Measurements from ENCODE around the gene RPS6KC1. TPM values are rescaled to one million over a fixed set of nuclear protein-coding genes. Genes with fewer than 3 reads are reported as not detected.
"Not testable (repeated sequence)": the region's sequence is repeated elsewhere in the genome, so short reads cannot be mapped to it uniquely, and the experiment has no call there.

RPS6KC1 gene, protein sequence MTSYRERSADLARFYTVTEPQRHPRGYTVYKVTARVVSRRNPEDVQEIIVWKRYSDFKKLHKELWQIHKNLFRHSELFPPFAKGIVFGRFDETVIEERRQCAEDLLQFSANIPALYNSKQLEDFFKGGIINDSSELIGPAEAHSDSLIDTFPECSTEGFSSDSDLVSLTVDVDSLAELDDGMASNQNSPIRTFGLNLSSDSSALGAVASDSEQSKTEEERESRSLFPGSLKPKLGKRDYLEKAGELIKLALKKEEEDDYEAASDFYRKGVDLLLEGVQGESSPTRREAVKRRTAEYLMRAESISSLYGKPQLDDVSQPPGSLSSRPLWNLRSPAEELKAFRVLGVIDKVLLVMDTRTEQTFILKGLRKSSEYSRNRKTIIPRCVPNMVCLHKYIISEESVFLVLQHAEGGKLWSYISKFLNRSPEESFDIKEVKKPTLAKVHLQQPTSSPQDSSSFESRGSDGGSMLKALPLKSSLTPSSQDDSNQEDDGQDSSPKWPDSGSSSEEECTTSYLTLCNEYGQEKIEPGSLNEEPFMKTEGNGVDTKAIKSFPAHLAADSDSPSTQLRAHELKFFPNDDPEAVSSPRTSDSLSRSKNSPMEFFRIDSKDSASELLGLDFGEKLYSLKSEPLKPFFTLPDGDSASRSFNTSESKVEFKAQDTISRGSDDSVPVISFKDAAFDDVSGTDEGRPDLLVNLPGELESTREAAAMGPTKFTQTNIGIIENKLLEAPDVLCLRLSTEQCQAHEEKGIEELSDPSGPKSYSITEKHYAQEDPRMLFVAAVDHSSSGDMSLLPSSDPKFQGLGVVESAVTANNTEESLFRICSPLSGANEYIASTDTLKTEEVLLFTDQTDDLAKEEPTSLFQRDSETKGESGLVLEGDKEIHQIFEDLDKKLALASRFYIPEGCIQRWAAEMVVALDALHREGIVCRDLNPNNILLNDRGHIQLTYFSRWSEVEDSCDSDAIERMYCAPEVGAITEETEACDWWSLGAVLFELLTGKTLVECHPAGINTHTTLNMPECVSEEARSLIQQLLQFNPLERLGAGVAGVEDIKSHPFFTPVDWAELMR
- total RNA-seq: 10 to 100 TPM in 1 of 2 experiments, 1 to 10 TPM in 1; 9.8 to 12.8 TPM

DNA sequence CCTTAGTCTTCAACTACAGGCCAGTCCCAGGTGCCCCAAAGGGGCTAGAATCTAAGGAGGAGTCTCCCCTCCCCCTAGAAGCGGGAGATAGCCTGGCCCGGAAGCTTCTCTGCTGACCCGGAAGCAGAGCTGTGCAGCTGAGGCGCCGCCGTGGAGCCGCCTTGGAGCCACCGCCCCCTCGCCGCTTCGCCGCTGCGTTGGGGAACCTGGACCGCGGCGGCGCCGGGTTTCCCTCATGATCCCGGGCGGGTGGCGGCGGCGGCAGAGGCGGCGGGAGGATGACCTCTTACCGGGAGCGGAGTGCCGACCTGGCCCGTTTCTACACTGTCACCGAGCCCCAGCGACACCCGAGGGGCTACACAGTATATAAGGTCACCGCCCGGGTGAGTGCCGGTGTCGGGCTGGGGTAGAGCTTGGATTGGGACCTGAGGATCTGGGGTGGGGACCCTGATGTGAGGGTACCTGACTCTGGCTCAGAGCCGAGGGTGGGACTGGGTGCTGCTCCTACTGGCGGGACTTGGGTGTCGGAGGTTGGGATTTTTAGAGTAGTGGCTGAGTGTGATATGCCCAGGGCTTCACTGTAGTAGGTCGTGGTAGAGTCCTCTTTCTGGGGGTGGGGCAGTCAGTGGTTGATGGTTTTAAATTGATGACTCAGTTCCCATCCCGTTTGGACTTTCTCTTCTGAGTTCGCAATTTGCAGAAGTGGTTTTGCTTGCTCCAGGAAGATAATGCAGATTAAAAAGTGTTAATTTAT, at the start of gene RPS6KC1:
Gene RPS6KC1, plus strand, starts transcription at position 115 of the 754 bp plus-strand sequence. Its CDS starts 164 bp downstream, at position 279.
- peak within 1 kb of the TSS; percentile 86 for H3K4me3 Mint-ChIP-seq
- H3K27ac Mint-ChIP-seq: peak within 1 kb of the TSS; percentile 93
- peaks cover 14% of the 10 kb centered on the region for H3K36me3 Mint-ChIP-seq (ENCODE audit: low read depth)
- DNase-seq: peak; percentile 83
- H3K4me1 Mint-ChIP-seq: peaks cover 28% of the 10 kb centered on the region
- peaks cover 11% of the 10 kb centered on the region for H3K9me3 Mint-ChIP-seq
- peaks cover 5% of the 10 kb centered on the region for H3K27me3 Mint-ChIP-seq
- ChIA-PET POLR2A (no interaction called here), CTCF (interaction anchor here (0.9 to 1.4 kb wide), 3 partner anchors 12 to 32 kb away, joined by 3 read pairs; no protein-coding TSS in a partner anchor)

DNA sequence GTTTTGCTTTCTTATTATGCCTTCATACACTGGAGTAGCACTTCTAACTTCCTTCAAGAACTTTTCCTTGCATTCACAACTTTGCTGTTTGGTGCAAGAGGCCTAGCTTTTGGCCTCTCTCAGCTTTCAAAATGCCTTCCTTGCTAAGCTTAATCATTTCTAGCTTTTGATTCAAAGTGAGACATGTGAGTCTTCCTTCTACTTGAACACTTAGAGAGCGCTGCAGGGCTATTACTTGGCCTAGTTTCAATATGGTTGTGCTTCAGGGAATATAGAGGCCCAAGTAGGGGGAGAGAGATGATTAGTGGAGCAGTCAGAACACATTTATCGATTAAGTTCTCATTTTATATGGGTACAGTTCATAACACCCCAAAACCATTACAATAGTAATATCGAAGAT, 47.8 kb upstream of the RPS6KC1 start:
- Mint-ChIP-seq H3K27me3 (no peaks in the 10 kb centered on the region), H3K4me3 (no peak overlapping the region), H3K9me3 (no peaks in the 10 kb centered on the region), H3K36me3 (ENCODE audit: low read depth) (peaks cover 57% of the 10 kb centered on the region), H3K27ac (no peak overlapping the region), H3K4me1 (peaks cover 12% of the 10 kb centered on the region)
- ChIA-PET CTCF (interaction anchor here (0.6 to 2.0 kb wide), 4 partner anchors 9 to 548 kb away, joined by 3 to 7 read pairs (median 4); no protein-coding TSS in a partner anchor), POLR2A (no interaction called here)
- no peak for DNase-seq

DNA sequence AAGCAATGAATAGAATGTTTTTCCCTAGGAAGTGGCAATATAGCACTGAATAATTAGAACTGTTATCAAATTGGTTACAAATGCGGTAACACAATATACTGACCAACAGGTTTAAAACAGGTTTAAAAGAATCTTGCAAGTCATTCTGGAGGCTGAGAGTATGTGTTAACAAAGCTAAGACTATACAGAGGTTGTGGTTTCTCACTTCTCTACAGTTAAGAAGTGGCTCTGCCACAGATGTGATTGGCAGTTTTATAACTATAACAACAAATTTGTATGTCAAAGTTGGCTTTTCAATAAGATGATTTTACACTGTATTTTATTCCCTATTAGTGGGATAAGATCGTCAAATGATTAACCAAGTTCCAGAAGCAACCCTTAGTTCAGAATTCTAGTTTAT, 42.5 kb upstream of the RPS6KC1 start:
- CTCF ChIA-PET: no interaction called here
- no peak for DNase-seq
- Mint-ChIP-seq H3K4me3 (no peak overlapping the region), H3K4me1 (peaks cover 35% of the 10 kb centered on the region), H3K36me3 (ENCODE audit: low read depth) (peaks cover 69% of the 10 kb centered on the region), H3K27me3 (no peaks in the 10 kb centered on the region), H3K9me3 (no peaks in the 10 kb centered on the region), H3K27ac (no peak overlapping the region)
- POLR2A ChIA-PET: no interaction called here

DNA sequence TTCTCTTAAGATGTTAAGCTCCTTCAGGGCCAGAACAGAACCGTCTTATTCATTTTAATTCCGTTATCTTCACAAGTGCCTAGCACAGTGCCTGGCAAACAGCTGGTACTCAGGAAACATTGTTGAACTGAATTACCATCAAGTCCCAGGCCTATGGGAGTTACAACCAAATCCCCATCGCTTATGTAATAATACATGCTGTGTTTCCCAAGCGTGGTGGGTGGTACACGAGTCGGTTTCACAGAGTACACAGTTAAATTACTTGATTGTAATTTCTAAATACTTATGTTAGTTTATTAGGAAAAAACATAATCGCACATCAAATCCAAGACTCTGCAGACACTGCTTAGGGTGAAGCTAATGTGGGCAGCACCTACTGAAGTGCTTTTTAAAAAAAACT, 36.4 kb upstream of the RPS6KC1 start:
- Mint-ChIP-seq H3K4me3 (peak overlapping the region; percentile 99), H3K27ac (peak overlapping the region; percentile 100), H3K4me1 (peaks cover 36% of the 10 kb centered on the region), H3K27me3 (no peaks in the 10 kb centered on the region), H3K9me3 (no peaks in the 10 kb centered on the region), H3K36me3 (ENCODE audit: low read depth) (peaks cover 29% of the 10 kb centered on the region)
- DNase-seq: no peak
- ChIA-PET CTCF (interaction anchor here (1.0 to 1.4 kb wide), 2 partner anchors 10 to 12 kb away, joined by 3 read pairs; no protein-coding TSS in a partner anchor), POLR2A (no interaction called here)

DNA sequence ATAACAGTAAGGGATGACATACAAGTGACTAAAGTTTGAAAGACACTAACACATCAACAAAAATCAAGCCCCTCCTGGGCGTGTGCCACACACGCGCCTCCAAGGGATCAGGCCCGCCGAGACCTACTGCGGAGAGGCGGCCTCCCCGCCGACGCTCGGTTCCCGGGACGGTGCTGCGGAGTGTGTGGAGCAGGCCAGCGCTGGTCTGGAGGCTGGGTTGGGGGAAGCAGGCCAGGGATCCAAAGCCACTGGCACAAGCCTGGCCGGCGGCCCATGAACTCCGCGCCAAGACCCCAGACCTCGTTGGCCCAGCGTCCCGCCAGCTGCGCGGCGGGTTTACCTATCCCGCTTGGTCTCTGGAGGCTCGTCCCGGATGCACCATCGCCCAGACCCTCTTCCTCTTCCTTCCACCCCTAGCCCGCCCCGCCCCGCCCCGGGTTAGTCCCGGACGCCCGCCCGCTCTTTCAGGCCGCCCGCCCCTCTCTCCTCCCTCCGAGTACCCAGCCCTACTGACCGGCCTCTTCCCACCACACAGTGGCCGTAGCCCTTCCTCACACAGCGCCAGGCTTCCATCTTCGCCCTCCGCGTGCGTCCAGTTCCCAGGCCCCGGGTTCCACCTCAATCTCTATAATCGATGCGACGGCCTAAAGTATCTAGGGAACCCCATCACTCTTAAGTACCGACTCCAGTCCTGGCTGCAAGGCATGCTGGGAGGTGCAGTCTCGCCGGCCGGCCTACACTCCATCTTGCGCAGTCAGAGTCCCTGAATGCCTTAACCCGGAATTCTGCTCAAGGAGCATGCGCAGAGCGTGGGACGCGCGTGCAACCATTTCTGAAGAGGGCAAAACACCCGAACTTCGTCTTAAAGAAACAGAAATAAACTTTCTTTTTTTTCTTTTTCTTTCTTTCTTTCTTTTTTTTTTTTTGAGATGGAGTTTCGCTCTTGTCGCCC, 35.7 kb upstream of the RPS6KC1 start, which contains the start of gene ANGEL2:
Gene ANGEL2, minus strand, starts transcription at position 769 of the 952 bp plus-strand sequence. Its CDS starts 196 bp downstream, at position 573.
- POLR2A ChIA-PET: no interaction called here
- H3K9me3 Mint-ChIP-seq: no peaks in the 10 kb centered on the region

DNA sequence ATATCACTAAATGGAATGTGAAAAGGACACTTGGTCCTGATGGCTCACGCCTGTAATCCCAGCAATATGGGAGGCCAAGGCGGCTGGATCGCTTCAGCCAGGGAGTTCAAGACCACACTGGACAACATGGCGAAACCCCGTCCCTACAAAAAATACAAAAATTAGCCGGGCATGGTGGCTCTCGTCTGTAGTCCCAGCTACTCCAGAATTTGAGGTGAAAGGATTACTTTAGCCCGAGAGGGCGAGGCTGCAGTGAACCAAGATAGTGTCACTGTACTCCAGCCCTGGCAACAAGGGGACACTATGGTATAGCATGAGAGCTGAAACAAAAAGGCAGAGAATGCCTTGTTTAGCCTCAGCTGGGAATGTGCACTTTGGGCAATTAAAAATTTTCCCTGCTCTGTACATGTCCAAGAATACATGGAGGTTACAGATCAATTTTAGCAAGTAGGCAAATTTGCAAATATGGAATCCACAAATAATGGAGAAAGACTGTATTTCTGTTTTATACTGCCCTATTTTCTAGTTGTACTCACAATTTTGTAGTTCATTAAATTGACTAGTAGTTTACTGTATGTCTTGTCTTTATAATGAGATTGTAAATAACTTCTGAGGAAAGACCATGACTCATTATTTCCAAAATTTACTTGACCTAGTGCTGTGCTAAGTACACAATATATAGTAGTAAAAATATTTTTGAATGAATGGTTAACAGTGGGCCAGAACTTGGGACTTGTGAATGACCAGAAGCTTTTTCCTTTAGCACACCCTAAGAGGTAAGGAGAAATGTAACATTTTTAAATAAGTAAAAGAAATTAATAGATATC, 33.4 kb upstream of the RPS6KC1 start:
- H3K4me1 Mint-ChIP-seq: peaks cover 22% of the 10 kb centered on the region

More for the DNA sequence above, 35.7 kb upstream of the RPS6KC1 start, which contains the start of gene ANGEL2:
- Mint-ChIP-seq H3K4me3 (peak within 1 kb of the TSS; percentile 99), H3K27me3 (no peaks in the 10 kb centered on the region), H3K27ac (peak within 1 kb of the TSS; percentile 100), H3K4me1 (peaks cover 36% of the 10 kb centered on the region), H3K36me3 (ENCODE audit: low read depth) (peaks cover 29% of the 10 kb centered on the region)
- CTCF ChIA-PET: interaction anchor here (1.0 to 1.4 kb wide), 2 partner anchors 10 to 12 kb away, joined by 3 read pairs; no protein-coding TSS in a partner anchor
- DNase-seq: peak; percentile 97

DNA sequence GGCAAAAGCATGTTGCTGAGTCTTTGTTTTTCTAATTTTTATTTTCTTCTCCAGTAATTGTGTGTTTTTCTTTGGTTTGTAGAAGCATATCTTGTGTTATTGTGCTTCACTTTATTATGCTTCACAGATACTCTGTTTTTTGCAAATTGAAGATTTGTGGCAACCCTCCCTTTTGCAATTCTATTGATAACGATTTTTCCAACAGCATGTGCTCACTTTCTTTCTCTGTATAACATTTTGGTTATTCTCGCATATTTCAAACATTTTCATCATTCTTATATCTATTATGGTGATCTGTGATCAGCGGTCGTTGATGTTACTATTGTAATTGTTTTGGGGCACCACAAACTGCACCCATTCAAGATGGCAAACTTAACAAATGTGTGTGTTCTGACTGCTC, 31.6 kb upstream of the RPS6KC1 start:
- CTCF ChIA-PET: interaction anchor here (1.0 to 1.8 kb wide), 2 partner anchors 8 to 23 kb away, joined by 3 to 5 read pairs; no protein-coding TSS in a partner anchor
- Mint-ChIP-seq H3K4me3 (no peak overlapping the region), H3K36me3 (ENCODE audit: low read depth) (no peaks in the 10 kb centered on the region), H3K4me1 (peaks cover 7% of the 10 kb centered on the region), H3K27ac (no peak overlapping the region), H3K27me3 (peaks cover 15% of the 10 kb centered on the region), H3K9me3 (no peaks in the 10 kb centered on the region)
- POLR2A ChIA-PET: no interaction called here
- no peak for DNase-seq

More for the DNA sequence above, 33.4 kb upstream of the RPS6KC1 start:
- Mint-ChIP-seq H3K36me3 (ENCODE audit: low read depth) (peaks cover 13% of the 10 kb centered on the region), H3K27me3 (peaks cover 7% of the 10 kb centered on the region), H3K4me3 (no peak overlapping the region), H3K27ac (no peak overlapping the region), H3K9me3 (no peaks in the 10 kb centered on the region)
- no peak for DNase-seq
- POLR2A ChIA-PET: interaction anchor here (0.6 kb wide), 1 partner anchor 205 kb away, joined by 3 read pairs; no protein-coding TSS in a partner anchor
- CTCF ChIA-PET: interaction anchor here (0.5 to 1.3 kb wide), 3 partner anchors 8 to 270 kb away, joined by 3 to 5 read pairs (median 4); no protein-coding TSS in a partner anchor

DNA sequence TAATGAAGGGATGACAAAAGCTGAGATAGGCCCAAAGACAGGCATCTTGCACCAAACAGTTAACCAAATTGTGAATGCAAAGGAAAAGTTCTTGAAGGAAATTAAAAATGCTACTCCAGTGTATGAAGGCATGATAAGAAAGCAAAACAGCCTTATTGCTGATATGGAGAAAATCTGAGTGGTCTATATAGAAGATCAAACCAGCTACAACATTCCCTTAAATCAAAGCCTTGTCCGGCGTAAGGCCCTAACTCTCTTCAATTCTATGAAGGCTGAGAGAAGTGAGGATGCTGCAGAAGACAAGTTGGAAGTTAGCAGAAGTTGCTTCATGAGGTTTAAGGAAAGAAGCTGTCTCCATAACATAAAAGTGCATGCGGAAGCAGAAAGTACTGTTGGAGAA, 31.0 kb upstream of the RPS6KC1 start:
- Mint-ChIP-seq H3K27ac (no peak overlapping the region), H3K4me1 (peaks cover 3% of the 10 kb centered on the region), H3K27me3 (peaks cover 18% of the 10 kb centered on the region), H3K9me3 (no peaks in the 10 kb centered on the region), H3K36me3 (ENCODE audit: low read depth) (no peaks in the 10 kb centered on the region), H3K4me3 (no peak overlapping the region)
- ChIA-PET POLR2A (no interaction called here), CTCF (interaction anchor here (1.0 to 1.8 kb wide), 2 partner anchors 9 to 23 kb away, joined by 3 to 5 read pairs; no protein-coding TSS in a partner anchor)
- DNase-seq: no peak

DNA sequence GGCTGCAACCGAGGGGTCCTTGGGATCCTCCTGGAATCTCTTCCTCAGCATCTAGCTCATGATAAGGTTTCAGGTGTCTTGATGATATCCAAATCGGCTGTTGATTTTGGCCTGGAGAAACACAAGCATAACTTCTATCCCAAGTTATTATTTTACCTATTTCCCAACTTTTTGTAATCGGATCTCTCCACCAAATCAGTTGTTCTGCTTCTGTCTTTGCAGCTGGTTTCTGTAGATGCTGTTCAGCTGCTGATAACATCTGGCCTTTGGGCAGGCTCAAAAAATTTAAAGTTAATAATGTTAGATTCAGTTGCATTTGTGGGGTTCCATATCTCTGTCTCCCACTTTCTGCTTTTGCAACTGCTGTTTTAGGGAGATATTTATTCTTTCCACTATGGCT, 24.0 kb upstream of the RPS6KC1 start:
- H3K4me3 Mint-ChIP-seq; H3K4me1 Mint-ChIP-seq; CTCF ChIA-PET; H3K9me3 Mint-ChIP-seq; H3K36me3 Mint-ChIP-seq (ENCODE audit: low read depth); DNase-seq; POLR2A ChIA-PET; H3K27ac Mint-ChIP-seq: not testable (repeated sequence)
- H3K27me3 Mint-ChIP-seq: peaks cover 72% of the 10 kb centered on the region

DNA sequence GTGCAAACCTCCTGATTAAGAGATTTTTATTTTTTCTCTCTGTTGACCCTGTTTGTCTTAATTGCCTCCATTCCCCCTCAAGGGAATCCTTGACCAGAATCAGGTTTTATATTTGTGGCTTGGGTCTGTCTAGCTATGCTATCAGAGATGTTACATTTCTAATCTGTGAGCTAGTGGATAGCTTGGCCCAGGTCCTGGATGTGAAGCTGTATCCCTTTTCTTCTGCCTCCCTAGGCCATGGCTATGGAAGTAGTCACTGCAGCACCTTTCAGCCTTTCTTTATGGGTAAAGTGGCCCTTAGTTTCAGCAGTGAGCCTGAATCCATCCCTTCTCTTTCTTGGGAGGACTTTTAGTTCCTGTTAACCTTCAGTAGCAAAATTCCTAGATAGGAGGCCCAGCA, 18.4 kb upstream of the RPS6KC1 start:
- POLR2A ChIA-PET: no interaction called here
- H3K4me1 Mint-ChIP-seq: no peaks in the 10 kb centered on the region
- H3K9me3 Mint-ChIP-seq: no peaks in the 10 kb centered on the region
- CTCF ChIA-PET: interaction anchor here (0.6 kb wide), 1 partner anchor 1508 kb away, joined by 4 read pairs; no protein-coding TSS in a partner anchor
- peaks cover 59% of the 10 kb centered on the region for H3K27me3 Mint-ChIP-seq
- H3K27ac Mint-ChIP-seq: no peak overlapping the region
- DNase-seq: no peak
- no peaks in the 10 kb centered on the region for H3K36me3 Mint-ChIP-seq (ENCODE audit: low read depth)
- H3K4me3 Mint-ChIP-seq: no peak overlapping the region

Measured in activated CD4-positive, alpha-beta T cell treated with anti-CD3 and anti-CD28 coated beads, Interleukin-2, amount 10 ng/mL, durations not matched to agents 7 days and 5 days (primary cell).